Liver (tissue), 3 donors: ENCODE measurements around the gene MED31.

ENCODE experiments used
- CTCF ChIP-seq: fragments of 150-350 bp; IDR thresholded peaks from 2 replicates; pipeline ENCODE4 v1.5.1; 2017; ENCODE audit warnings: improper control_type of control experiment, low read depth, low read length; ENCODE audit not compliant: missing input control
- MAX ChIP-seq: IDR thresholded peaks from 2 replicates; pipeline ENCODE4 v1.6.1; 2016; ENCODE audit warnings: antibody characterized with exemption
- NR2F2 ChIP-seq: IDR thresholded peaks from 2 replicates; pipeline ENCODE4 v1.6.1; 2016; ENCODE audit warnings: antibody characterized with exemption
- RXRA ChIP-seq, 2 donors: IDR thresholded peaks; 2 replicates each; pipeline ENCODE4 v1.6.1; 2017 to 2018; ENCODE audit warnings: antibody characterized with exemption in 2 of 2, mild to moderate bottlenecking in 1 of 2
- TAF1 ChIP-seq: conservative IDR thresholded peaks from 2 replicates; pipeline ENCODE4 v1.6.1; 2016; ENCODE audit warnings: antibody characterized with exemption, mild to moderate bottlenecking
- donor health status: healthy.
- donor health status: healthy.

- TF ChIP-seq MAX (no peak), RXRA (IDR thresholded peaks at IDR 0.05) (no peak), CTCF (no peak), NR2F2 (no peak), TAF1 (no peak)
Observed at GRCh38 chr17:6684460-6684783, 33.0 kb upstream of the MED31 start.
